Measurements from ENCODE around the gene C1orf159. TPM values are rescaled to one million over a fixed set of nuclear protein-coding genes. Genes with fewer than 3 reads are reported as not detected.

The C1orf159 gene
- total and polyA plus RNA-seq, 2 of the 8 experiments (the other 6 are each of a cell fraction or from before 2014, with no cell fraction given) = 10.0 to 10.9 TPM

DNA sequence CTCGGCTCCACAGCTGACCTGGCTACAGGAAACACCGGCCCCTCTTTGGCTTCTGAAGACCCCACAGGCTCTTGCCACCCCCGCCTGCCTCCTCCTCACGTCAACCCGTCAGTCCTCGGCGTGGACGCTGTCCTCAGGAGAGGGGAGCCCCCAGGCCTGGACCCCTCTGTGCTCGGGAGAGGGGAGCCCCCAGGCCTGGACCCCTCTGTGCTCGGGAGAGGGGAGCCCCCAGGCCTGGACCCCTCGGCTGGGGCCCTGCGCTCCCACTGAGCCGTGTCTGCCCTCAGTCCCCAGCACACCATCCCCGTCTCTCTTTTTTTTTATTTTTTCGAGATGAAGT, 26.0 kb upstream of the C1orf159 start (continued):
- TF ChIP-seq ATF2 (IDR thresholded peaks at IDR 0.05; ENCODE audit: low read length) (no peak), SIRT6 (IDR thresholded peaks at IDR 0.05; ENCODE audit: low read length) (no peak), CTBP2 (IDR thresholded peaks at IDR 0.05; ENCODE audit: borderline replicate concordance, insufficient read depth, insufficient read length, low read length) (no peak)

Measured in H1 (cell line).